ENCODE measurements around the gene NHS. TPM values are rescaled to one million over a fixed set of nuclear protein-coding genes. Genes with fewer than 3 reads are reported as not detected.

The NHS gene
- total RNA-seq, 2 donors from 2014 or later, result 3.0 to 4.3 TPM

DNA sequence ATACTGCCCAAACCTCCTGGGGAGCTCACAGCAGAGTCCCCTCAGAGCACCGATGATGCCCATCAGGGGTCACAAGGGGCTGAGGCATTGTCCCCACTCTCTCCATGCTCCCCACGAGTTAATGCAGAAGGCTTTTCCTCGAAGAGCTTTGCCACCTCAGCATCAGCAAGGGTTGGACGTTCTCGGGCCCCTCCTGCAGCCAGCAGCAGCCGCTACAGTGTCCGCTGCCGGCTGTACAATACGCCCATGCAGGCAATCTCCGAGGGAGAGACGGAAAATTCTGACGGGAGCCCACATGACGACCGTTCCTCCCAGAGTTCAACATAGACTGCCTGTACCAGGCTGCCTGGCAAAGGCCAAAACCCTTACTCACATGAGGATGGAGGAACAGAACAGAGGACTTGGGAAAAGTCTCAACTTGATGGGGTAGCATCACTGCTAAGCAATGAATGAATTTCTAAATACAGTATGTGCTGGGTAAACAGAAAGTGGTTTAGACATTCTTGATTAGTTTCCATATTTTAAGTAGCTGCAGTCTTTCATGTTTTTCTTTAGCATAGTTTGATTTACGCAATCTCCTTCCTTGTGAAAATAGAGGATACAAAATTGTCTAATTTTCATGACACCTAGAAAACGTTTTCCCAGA lies 357.3 kb downstream of the NHS start:
- Histone ChIP-seq H3K9ac (ENCODE audit: low read depth in 2 of 2, low read length in 2 of 2) (no peak overlapping the region), H3K27me3 (no peaks in the 10 kb centered on the region), H3K27ac (no peak overlapping the region), H3K36me3 (no peaks in the 10 kb centered on the region), H3K9me3 (no peaks in the 10 kb centered on the region), H3K4me1 (no peaks in the 10 kb centered on the region), H3K4me3 (no peak overlapping the region)
- DNase-seq, result no peak
- intact Hi-C loops (cut with DNase I), result no loop called here
- TF ChIP-seq, protein P1, sequence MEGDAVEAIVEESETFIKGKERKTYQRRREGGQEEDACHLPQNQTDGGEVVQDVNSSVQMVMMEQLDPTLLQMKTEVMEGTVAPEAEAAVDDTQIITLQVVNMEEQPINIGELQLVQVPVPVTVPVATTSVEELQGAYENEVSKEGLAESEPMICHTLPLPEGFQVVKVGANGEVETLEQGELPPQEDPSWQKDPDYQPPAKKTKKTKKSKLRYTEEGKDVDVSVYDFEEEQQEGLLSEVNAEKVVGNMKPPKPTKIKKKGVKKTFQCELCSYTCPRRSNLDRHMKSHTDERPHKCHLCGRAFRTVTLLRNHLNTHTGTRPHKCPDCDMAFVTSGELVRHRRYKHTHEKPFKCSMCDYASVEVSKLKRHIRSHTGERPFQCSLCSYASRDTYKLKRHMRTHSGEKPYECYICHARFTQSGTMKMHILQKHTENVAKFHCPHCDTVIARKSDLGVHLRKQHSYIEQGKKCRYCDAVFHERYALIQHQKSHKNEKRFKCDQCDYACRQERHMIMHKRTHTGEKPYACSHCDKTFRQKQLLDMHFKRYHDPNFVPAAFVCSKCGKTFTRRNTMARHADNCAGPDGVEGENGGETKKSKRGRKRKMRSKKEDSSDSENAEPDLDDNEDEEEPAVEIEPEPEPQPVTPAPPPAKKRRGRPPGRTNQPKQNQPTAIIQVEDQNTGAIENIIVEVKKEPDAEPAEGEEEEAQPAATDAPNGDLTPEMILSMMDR (IDR thresholded peaks at IDR 0.05), result no peak

DNA sequence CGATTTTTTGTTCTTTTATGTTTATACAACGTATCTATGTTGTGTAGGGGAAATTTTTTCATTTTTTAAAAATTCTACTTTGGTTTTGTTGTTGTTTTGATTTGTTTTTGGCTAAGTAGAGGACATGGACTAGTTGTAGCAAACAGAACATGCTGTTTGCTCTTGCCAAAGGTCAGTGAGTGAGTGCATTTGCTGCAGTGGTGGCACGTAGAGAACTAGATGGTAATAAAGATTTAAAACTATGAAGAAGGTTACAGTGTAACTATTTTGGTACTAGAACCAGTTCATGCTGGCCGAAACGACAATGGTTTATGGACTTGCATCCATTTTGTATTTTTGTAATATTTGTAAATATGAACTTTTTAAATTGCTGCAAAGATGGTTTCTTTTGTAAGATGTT lies 360.4 kb downstream of the NHS start:
- no peaks in the 10 kb centered on the region for H3K9me3 ChIP-seq
- no peaks in the 10 kb centered on the region for H3K36me3 ChIP-seq
- peak overlapping the region; percentile 34 for H3K27ac ChIP-seq
- TF ChIP-seq, protein P1 (IDR thresholded peaks at IDR 0.05), result no peak
- intact Hi-C loops (cut with DNase I), result no loop called here
- DNase-seq, result peak; percentile 34
- H3K4me3 ChIP-seq, result no peak overlapping the region
- H3K9ac ChIP-seq (ENCODE audit: low read depth in 2 of 2, low read length in 2 of 2), result peak overlapping the region in 1 of 2 donors; percentile 14
- H3K27me3 ChIP-seq, result no peaks in the 10 kb centered on the region
- H3K4me1 ChIP-seq, result no peaks in the 10 kb centered on the region

DNA sequence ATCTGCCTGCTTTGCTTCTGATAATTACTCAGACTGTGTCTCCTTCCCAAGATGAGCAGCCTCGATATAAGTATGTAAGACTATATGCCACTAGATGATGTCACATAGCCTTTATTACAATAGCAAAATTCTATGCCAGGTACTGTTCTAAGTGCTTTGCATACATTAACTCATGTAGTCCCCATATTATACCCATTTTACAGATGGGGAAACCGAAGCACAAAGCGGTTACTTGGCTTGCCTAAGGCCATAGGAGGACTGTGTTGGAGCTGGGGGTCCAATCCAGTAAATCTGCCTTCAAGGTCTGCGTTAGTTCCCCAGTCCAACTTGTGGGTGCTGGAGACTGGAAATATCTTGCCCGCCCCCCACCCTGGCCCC lies 361.5 kb downstream of the NHS start:
- no peaks in the 10 kb centered on the region for H3K36me3 ChIP-seq
- peak overlapping the region; percentile 61 for H3K27ac ChIP-seq
- H3K9ac ChIP-seq (ENCODE audit: low read depth in 2 of 2, low read length in 2 of 2), result peak overlapping the region in 1 of 2 donors; percentile 68
- H3K9me3 ChIP-seq, result no peaks in the 10 kb centered on the region
- peak overlapping the region; percentile 1 for H3K4me3 ChIP-seq
- no peaks in the 10 kb centered on the region for H3K4me1 ChIP-seq
- DNase-seq, result no peak
- TF ChIP-seq, protein P1 (IDR thresholded peaks at IDR 0.05), result no peak
- intact Hi-C loops (cut with DNase I), result no loop called here
- no peaks in the 10 kb centered on the region for H3K27me3 ChIP-seq

DNA sequence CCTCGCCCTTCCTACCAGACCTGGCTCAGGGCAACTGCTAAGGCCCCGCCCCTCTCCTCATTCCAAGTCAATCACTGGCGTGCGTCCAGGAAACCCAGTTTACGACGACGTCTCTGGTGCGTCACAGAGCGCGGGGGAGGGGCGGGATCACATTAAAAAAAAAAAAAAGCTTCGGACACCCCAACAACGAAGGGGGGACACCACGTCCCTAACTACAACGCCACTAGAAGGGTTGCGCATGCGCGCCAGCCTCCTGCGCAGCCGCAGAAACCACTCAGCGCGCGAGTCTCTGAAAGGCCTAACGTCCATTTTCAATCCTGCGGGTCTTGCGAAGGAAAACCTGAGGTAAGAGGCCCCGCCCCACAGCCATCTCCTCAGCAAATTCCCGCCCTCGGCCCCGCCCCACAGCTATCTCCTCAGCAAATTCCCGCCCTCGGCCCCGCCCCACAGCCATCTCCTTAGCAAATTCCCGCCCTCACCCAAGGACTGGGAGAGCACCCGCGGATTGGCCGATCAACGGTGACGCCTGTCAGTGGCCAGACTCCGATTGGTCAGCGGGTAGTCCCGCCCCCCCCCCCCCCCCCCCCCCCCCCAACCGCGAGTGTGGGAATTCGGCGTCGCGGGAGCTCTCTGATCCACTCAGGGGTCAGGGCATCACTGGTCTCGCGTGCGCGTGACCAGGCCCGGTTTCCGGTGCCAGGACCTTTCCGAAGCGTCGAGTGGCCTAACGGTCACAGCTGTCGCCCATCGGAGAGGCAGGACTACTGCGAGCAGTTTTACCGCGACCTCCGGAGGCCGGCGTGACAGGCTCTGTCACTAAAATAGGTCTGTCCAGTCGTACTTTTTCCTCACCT lies 362.1 kb downstream of the NHS start, which contains the start of gene SCML1:
TSS of gene SCML1 (plus strand) at position 638 of the 854 bp plus-strand sequence. CDS start 6,694 bp downstream, outside the sequence.
- no peaks in the 10 kb centered on the region for H3K4me1 ChIP-seq
- H3K9ac ChIP-seq (ENCODE audit: low read depth in 2 of 2, low read length in 2 of 2), result peak within 1 kb of the TSS; percentile 63 to 84
- H3K4me3 ChIP-seq, result peak within 1 kb of the TSS; percentile 22
- peak within 1 kb of the TSS; percentile 75 for H3K27ac ChIP-seq
- H3K27me3 ChIP-seq, result no peaks in the 10 kb centered on the region
- no peaks in the 10 kb centered on the region for H3K36me3 ChIP-seq
- peak; percentile 96 for DNase-seq
- TF ChIP-seq, protein P1 (IDR thresholded peaks at IDR 0.05), result no peak
- intact Hi-C loops (cut with DNase I), result no loop called here
- no peaks in the 10 kb centered on the region for H3K9me3 ChIP-seq

DNA sequence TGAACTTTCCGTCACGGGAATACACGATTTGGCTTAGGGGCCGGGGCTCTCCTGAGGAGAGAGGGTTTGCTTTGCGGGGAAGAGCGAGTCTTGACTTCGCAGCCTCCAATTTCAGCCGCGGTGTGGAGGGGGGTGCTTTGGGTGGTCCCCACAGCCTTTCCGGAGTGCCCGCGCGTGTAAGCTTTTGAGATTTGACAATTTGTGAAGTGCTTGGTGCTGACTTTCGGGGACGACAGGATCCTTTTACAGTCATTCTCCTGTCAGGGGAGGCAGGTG lies 362.6 kb downstream of the NHS start:
- no peak for DNase-seq

More for the DNA sequence above, 362.6 kb downstream of the NHS start:
- H3K4me1 ChIP-seq, result no peaks in the 10 kb centered on the region
- no peaks in the 10 kb centered on the region for H3K36me3 ChIP-seq
- H3K9ac ChIP-seq (ENCODE audit: low read depth in 2 of 2, low read length in 2 of 2), result peak overlapping the region; percentile 63 to 84
- H3K27ac ChIP-seq, result peak overlapping the region; percentile 75
- TF ChIP-seq, protein P1 (IDR thresholded peaks at IDR 0.05), result no peak
- H3K4me3 ChIP-seq, result peak overlapping the region; percentile 22
- intact Hi-C loops (cut with DNase I), result no loop called here
- no peaks in the 10 kb centered on the region for H3K9me3 ChIP-seq
- H3K27me3 ChIP-seq, result no peaks in the 10 kb centered on the region

All from colonic mucosa (tissue), 4 donors.